GM18858 (cell line): ENCODE measurements around the gene TOPBP1.

ENCODE experiments used
- ATAC-seq: cut with Tn5 transposase; IDR thresholded peaks from one replicate; pipeline ENCODE4 v1.9.1; 2021; ENCODE audit not compliant: unreplicated experiment

TOPBP1 gene

DNA sequence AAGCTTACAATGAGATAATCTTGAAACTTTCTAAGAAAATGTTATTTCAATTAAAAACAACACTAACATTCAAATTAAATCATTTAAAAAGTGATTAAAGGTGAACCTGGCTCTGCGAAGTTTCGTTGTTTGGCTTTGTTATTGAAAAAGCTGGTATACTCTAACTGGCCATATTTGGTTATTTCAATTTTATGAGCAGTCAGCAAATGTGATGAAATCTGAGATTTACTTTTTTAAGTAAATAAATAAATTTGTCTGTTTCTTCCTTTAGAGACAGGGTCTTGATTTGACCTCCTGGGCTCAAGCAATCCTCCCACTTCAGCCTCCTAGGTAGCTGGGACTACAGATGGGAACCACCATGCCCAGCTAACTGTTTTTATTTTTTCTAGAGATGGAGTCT is 50.2 kb downstream of the TOPBP1 start:
- ATAC-seq: no peak

DNA sequence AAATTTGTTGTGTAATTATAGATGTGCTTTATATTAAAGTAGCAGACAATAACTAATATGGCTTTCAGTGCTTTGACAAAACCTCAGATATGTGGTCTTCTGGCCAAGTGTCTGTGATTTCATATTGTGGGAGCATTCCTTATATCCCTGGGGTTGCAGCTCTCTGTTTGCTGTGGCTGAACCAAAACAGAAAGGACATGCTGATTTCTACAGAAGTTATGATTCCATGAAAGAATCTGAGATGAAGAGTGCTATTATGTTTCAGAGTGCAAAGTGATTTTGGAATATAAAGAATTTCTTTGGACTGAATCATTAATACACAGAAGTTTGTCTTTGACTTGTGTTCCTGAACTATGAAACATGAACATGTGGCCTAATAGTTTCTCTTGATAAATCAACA is 51.7 kb downstream of the TOPBP1 start:
- ATAC-seq: no peak

DNA sequence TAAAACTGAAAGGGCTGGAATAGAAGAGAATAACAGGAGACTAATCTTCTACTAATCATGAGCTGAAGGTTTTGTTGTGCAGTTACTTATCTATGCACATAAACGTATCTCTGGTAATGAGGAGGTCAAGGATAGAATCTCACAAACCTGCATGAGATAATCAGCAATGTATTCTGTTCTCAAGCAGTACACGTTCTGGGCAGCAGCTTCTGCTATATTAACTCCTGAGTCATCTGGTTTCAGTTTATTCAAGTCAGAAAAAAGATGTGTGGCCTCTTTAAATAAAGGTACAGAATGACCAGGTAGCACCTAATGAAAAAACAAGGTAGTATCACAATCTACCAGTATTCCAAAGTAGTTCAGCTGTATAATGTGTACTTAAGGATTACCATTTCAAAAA is 53.4 kb downstream of the TOPBP1 start:
- no peak for ATAC-seq

DNA sequence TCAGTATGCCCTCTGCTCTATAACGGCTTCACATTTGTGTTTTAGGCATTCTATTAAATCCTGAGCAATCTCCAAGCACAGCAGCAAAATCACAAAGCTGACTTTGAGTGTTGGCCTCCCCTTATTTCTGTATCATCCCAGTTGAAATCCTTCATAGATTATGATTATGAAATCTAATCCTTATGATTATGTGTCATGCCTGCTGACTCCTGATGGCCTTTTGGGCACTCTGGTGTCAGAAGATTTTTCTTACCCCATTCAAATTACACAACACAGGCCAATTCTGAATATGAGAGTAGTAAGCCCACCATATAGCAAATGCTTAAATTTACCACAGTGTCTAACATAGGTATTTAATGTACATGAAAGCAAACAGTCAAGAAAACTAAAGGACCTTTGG is 53.9 kb downstream of the TOPBP1 start:
- ATAC-seq: no peak

GRCh38 chr3:133606902-133607301 is 54.8 kb downstream of the TOPBP1 start:
- ATAC-seq: no peak

DNA sequence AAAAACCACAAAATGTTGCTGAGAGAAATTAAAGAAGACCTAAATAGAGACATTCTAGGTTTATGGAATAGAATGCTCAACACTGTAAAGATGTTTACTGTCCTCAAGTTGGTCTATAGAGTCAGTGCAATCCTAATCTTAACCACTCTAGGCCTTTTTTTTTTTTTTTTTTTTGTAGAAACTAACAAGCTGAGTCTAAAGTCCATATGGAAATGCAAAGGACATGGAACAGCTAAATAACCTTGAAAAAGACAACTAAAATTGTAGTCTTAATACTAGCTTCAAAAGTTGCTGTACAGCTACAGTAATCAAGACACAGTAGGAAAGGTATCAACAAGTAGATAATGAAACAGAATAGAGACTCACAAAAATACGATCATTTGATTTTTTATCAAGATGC is 55.4 kb downstream of the TOPBP1 start:
- no peak for ATAC-seq

DNA sequence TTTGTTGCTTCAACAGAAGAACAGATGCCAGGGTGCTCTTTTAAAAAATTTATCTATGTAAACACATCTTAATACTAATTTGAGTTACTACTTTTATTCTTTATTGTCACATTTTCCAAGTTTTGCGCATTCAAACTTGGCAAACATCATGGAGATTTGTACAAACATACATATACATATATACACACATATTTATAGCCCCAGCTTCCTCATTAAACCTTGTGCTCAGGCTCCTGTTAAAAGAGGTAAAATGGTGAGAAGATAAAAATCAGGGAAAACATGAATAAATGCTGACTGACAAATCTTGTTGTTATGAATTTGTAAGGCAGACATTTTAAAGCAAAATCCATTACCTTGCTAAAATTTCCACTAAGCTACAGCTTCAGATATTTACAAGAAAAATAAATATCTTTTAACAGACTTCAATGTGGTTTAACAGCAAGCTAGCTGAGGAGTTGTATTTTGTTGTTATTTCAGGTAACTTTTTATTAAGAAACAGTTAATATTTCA is 61.1 kb downstream of the TOPBP1 start:
- ATAC-seq: no peak

DNA sequence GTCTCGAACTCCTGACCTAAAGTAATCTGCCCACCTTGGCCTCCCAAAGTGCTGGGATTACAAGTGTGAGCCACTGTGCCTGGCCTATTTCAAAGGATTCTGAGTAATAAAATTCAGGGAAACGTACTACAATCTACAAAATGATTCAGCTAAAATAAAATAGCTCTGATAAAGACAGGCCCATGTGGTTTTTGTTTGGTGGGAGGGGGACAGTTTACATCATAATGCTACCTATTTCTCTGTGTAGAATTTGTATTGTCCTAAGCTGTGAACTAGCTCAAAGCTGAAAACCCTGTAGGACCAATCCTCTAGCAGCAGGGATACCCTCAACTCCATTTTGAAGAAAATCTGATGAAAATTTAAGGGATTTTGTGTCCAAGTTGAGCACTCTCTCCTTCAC is 62.5 kb downstream of the TOPBP1 start:
- no peak for ATAC-seq

GRCh38 chr3:133598405-133598804 is 63.3 kb downstream of the TOPBP1 start:
- ATAC-seq: no peak

GRCh38 chr3:133595341-133595740 is 66.4 kb downstream of the TOPBP1 start:
- ATAC-seq: no peak

DNA sequence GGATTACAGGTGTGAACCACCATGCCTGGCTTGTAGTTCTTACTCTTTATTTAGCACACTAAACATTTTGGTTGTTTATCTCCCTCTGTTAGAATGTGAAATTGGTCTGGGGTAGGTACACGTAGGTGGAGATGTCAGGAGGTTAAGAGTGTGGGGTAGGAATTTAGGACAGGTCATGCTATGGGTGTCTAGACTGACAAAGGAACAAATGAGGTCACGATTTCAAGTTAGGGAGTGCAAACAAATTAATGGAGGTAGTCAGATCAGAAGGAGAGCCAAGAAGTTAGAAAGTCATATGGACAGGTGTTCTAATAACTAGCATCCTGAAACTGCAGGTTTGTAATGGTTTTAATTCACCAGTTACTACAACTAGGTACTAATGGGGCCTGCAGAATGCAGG is 68.5 kb downstream of the TOPBP1 start:
- no peak for ATAC-seq

GRCh38 chr3:133592843-133593242 is 68.9 kb downstream of the TOPBP1 start:
- no peak for ATAC-seq

DNA sequence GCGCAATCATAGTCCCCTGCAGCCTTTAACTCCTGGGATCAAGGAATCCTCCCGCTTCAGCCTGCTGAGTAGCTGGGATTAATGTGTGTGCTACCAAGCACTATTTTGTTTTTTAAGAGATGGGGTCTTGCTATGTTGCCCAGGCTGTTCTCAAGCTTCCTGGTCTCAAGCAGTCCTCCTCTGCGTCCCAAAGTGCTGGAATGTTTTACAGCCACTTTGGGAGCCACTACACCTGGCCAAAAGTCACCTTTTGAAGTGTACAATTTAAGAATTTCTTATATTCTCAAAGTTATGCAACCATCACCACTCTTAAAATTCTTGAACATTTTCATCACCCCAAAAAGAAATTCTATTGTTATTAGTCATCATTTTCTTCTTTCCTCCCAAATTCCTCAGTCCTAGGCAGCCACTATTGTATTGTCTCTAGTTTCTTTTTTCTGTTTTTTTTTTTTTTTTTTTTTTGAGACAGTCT is 70.4 kb downstream of the TOPBP1 start:
- no peak for ATAC-seq

DNA sequence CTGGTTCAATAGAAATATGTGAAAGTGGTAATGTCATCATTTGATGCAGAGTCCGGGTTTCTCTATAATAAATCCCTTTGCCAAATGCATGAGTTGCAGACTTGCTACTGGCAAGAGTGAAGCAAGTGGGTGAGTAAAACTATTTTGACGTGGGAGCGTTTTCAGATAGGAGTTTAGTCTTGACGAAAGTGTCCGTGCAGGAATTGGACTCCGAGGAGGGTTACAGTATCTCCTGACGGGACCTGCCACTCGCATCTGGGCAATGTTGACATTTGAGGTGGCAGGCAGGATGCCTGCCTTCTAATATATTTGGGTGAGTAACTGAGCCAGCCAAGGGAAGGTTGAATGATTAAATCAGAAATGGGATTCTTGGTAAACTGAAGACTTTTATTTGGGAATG is 72.2 kb downstream of the TOPBP1 start:
- no peak for ATAC-seq

DNA sequence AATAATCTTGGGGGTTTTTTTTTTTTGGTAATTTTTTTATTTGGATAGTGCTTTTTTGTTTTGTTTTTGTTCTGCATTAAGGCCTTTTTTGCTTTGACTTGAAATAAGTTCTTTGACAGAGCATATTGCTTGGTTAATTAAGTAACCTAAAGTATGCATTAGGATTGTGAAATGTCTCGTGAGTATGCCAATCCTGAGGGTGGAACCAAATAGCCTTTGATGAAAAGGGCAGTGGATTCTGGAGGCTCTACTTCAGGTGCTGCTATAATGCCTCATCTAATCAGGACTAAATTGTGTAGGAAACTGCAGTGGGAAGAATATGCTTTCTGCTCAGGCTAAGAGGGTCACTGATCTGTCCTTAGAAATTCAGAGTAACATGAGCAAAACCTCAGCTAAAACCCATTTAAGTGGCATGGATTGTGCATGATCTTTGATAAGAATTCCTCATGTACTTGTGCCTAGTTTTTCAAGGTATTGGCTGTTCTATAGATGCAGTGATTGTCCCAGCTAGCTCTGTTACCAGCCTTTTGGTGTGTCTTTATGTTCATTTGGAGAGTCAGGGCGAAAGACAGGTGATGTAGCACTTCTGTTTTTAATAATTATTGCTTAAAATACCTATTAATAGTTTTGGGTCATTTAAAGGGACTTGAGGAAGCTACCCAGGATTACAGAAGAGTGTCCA is 72.8 kb downstream of the TOPBP1 start:
- ATAC-seq: no peak

GRCh38 chr3:133588035-133588434 is 73.7 kb downstream of the TOPBP1 start:
- no peak for ATAC-seq

GRCh38 chr3:133583396-133583795 is 78.3 kb downstream of the TOPBP1 start:
- ATAC-seq: no peak

DNA sequence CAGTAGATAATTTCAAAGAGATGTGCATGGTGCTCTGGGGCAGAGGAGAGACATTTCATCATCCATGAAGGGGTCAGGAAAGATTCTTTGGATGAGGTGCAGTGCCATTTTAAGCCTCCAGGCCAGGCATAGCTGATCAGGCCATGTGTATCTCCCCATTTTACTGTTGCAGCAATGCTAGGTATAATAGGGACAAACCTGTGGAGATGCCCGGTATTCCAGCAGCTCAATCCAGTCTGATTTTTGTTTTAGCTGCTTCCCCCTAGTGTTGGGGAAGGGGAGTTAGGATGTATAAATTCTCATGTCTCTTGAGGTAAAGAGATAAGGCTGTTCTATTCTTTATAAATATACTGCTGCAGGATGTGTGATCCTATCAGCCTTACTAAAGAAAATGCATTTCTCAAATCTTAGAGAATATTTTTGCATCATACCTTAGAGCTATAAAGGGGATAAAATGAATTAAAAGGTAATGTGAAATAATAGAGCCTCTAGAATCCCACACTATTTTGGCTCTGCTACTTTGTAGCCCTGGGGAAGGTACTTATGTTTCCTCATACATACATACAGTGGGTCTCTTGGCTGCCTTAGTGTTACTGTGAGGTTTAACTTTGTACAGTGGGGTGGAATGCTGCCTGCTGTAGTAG is 83.1 kb downstream of the TOPBP1 start:
- ATAC-seq: no peak

- ATAC-seq: no peak
These were observed 85.6 kb downstream of the TOPBP1 start for GRCh38 chr3:133576169-133576568.

GRCh38 chr3:133575086-133575485 is 86.7 kb downstream of the TOPBP1 start:
- no peak for ATAC-seq

GRCh38 chr3:133574260-133574881 is 87.4 kb downstream of the TOPBP1 start:
- peak; percentile 20 for ATAC-seq

- peak; percentile 8 for ATAC-seq
These were observed 88.0 kb downstream of the TOPBP1 start, which contains the start of gene CDV3 for GRCh38 chr3:133573629-133574194. Gene CDV3, plus strand, starts transcription at chr3:133573686. Its CDS starts 359 bp downstream, at chr3:133574045.
